HUES64 (cell line): ENCODE data around the gene OR13C3.
"Not testable (repeated sequence)": the region's sequence is repeated elsewhere in the genome, so short reads cannot be mapped to it uniquely, and the experiment has no call there.

Experiments
- H3K27ac ChIP-seq: 2 replicates; pipeline ENCODE4 v1.7.0; 2013; ENCODE audit warnings: low read depth, low read length, inconsistent platforms
- H3K27me3 ChIP-seq: 2 replicates; pipeline ENCODE4 v1.6.1; 2013; ENCODE audit warnings: mild to moderate bottlenecking, low read length; ENCODE audit not compliant: insufficient read depth
- H3K36me3 ChIP-seq: 2 replicates; pipeline ENCODE4 v1.6.1; 2013; ENCODE audit warnings: mild to moderate bottlenecking, low read length; ENCODE audit not compliant: insufficient read depth
- H3K4me1 ChIP-seq: 2 replicates; pipeline ENCODE4 v1.6.1; 2013; ENCODE audit warnings: mild to moderate bottlenecking, low read length, moderate library complexity; ENCODE audit not compliant: insufficient read depth
- H3K4me3 ChIP-seq: 2 replicates; pipeline ENCODE4 v1.5.1; 2013; ENCODE audit warnings: mild to moderate bottlenecking, low read length, moderate library complexity
- H3K9ac ChIP-seq: 2 replicates; pipeline ENCODE4 v1.6.1; 2013; ENCODE audit warnings: mild to moderate bottlenecking, low read depth, low read length
- H3K9me3 ChIP-seq: 2 replicates; pipeline ENCODE4 v1.6.1; 2013; ENCODE audit warnings: low read depth, low read length; ENCODE audit not compliant: insufficient read depth
- WGBS: fragments of 150-250, 120-280 bp; methylation state at CpG from one replicate; pipeline ENCODE4 v1.1.7; 2013; ENCODE audit warnings: missing lambda C conversion rate; 5-methylcytosine and 5-hydroxymethylcytosine counted together

OR13C3 gene

GRCh38 chr9:104539275-104539674 lies 2.6 kb upstream of the OR13C3 start:
- Histone ChIP-seq H3K9me3 (no peaks in the 10 kb centered on the region), H3K27ac (no peak overlapping the region), H3K9ac (no peak overlapping the region), H3K36me3 (no peaks in the 10 kb centered on the region), H3K4me1 (no peaks in the 10 kb centered on the region), H3K4me3 (no peak overlapping the region), H3K27me3 (no peaks in the 10 kb centered on the region)
- 63% methylated on average over 1 of the region's 1 CpG for WGBS

GRCh38 chr9:104527109-104527508 lies 9.5 kb downstream of the OR13C3 start, which contains the start of gene OR13C4:
OR13C4 (minus strand) TSS chr9:104527209; CDS start chr9:104527209, 0 bp downstream.
- no peak within 1 kb of the TSS for H3K27ac ChIP-seq
- H3K9ac ChIP-seq, result no peak within 1 kb of the TSS
- H3K4me1 ChIP-seq, result no peaks in the 10 kb centered on the region
- no peak within 1 kb of the TSS for H3K4me3 ChIP-seq
- no peaks in the 10 kb centered on the region for H3K36me3 ChIP-seq
- 0 out of 2 replicates have a peak, but pooled peaks cover 5% of the 10 kb centered on the region for H3K9me3 ChIP-seq
- no peaks in the 10 kb centered on the region for H3K27me3 ChIP-seq

- H3K27ac ChIP-seq, H3K27me3 ChIP-seq, H3K4me3 ChIP-seq, H3K36me3 ChIP-seq, H3K9me3 ChIP-seq, H3K4me1 ChIP-seq, H3K9ac ChIP-seq: not testable (repeated sequence)
- 85% methylated on average over 10 of the region's 10 CpGs for WGBS
Measured at GRCh38 chr9:104520241-104520640, 16.4 kb downstream of the OR13C3 start.

GRCh38 chr9:104514901-104515300 lies 21.8 kb downstream of the OR13C3 start:
- WGBS, result 76% methylated on average over 5 of the region's 5 CpGs
- no peak overlapping the region for H3K4me3 ChIP-seq
- H3K27me3 ChIP-seq, result no peaks in the 10 kb centered on the region
- no peaks in the 10 kb centered on the region for H3K4me1 ChIP-seq
- no peak overlapping the region for H3K27ac ChIP-seq
- no peaks in the 10 kb centered on the region for H3K9me3 ChIP-seq
- no peak overlapping the region for H3K9ac ChIP-seq
- H3K36me3 ChIP-seq, result no peaks in the 10 kb centered on the region

- H3K4me3 ChIP-seq, result no peak overlapping the region
- H3K27ac ChIP-seq, result no peak overlapping the region
- H3K4me1 ChIP-seq, result no peaks in the 10 kb centered on the region
Measured at GRCh38 chr9:104506565-104506964, 30.1 kb downstream of the OR13C3 start.

GRCh38 chr9:104503963-104504362 lies 32.7 kb downstream of the OR13C3 start, which contains the start of gene OR13F1:
OR13F1 (plus strand) TSS chr9:104504263; CDS start chr9:104504263, 0 bp downstream.
- H3K27me3 ChIP-seq, result no peaks in the 10 kb centered on the region
- H3K9ac ChIP-seq, result no peak within 1 kb of the TSS
- H3K27ac ChIP-seq, result no peak within 1 kb of the TSS
- H3K4me1 ChIP-seq, result no peaks in the 10 kb centered on the region
- 93% methylated on average over 4 of the region's 5 CpGs for WGBS
- no peak within 1 kb of the TSS for H3K4me3 ChIP-seq
- no peaks in the 10 kb centered on the region for H3K9me3 ChIP-seq
- H3K36me3 ChIP-seq, result no peaks in the 10 kb centered on the region

More at GRCh38 chr9:104506565-104506964, 30.1 kb downstream of the OR13C3 start:
- Histone ChIP-seq H3K9me3 (no peaks in the 10 kb centered on the region), H3K9ac (no peak overlapping the region), H3K27me3 (no peaks in the 10 kb centered on the region), H3K36me3 (no peaks in the 10 kb centered on the region)

- H3K9ac ChIP-seq, result no peak overlapping the region
- no peaks in the 10 kb centered on the region for H3K4me1 ChIP-seq
- H3K27ac ChIP-seq, result no peak overlapping the region
- no peaks in the 10 kb centered on the region for H3K9me3 ChIP-seq
- H3K4me3 ChIP-seq, result no peak overlapping the region
- H3K27me3 ChIP-seq, result no peaks in the 10 kb centered on the region
- H3K36me3 ChIP-seq, result no peaks in the 10 kb centered on the region
Measured at GRCh38 chr9:104503440-104503839, 33.2 kb downstream of the OR13C3 start.

- WGBS, result 40% methylated on average over 1 of the region's 3 CpGs
- H3K27ac ChIP-seq, result no peak overlapping the region
- H3K4me3 ChIP-seq, result no peak overlapping the region
- no peaks in the 10 kb centered on the region for H3K27me3 ChIP-seq
- H3K9me3 ChIP-seq, result peaks cover 8% of the 10 kb centered on the region
- H3K9ac ChIP-seq, result no peak overlapping the region
- H3K4me1 ChIP-seq, result no peaks in the 10 kb centered on the region
- no peaks in the 10 kb centered on the region for H3K36me3 ChIP-seq
Measured at GRCh38 chr9:104494808-104495207, 41.8 kb downstream of the OR13C3 start.
